Measurements from ENCODE around the gene RIPOR3.
"Not testable (repeated sequence)": the region's sequence is repeated elsewhere in the genome, so short reads cannot be mapped to it uniquely, and the experiment has no call there.

The RIPOR3 gene

DNA sequence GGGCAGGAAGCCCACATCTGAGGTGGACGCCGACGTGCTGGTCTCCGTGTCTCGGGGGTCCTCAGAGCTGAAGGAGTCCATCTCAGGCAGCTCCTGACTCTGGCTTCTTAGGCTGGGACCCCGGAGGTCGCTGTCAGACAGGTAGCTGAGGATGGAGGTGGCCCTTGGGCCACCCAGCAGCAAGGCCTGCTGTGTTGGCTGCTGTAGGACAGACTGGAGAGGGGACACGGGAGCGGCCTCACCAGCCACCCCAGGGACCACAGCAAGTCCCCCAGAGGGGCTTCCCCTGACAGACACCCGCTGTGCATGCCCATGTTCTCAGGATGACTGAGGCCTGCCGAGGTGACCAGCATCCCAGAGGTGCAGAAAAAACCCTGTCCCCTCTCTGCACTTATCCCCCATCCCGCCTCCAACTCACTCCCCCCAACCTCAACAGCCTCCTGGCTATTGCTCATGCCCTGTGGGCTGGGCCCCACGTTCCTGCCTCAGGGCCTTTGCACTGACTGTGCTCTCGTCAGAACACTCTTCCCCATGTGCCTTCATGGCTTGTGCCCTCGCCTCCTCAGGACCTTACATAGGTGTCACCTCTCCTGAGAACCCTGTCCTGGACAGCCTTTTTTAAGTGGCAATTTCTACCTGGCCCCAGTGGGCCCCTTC is 88.8 kb downstream of the RIPOR3 start:
- ChIA-PET CTCF (no interaction called here), POLR2A (no interaction called here)
- no peak for TF ChIP-seq CTBP1 (IDR thresholded peaks at IDR 0.05; ENCODE audit: borderline replicate concordance)
- no peak for TF ChIP-seq L3MBTL2 (conservative IDR thresholded peaks at IDR 0.05)
- no peak for TF ChIP-seq BHLHE40 (IDR thresholded peaks at IDR 0.05; ENCODE audit: borderline replicate concordance)
- no peak for DNase-seq (ENCODE audit: extremely low spot score)

DNA sequence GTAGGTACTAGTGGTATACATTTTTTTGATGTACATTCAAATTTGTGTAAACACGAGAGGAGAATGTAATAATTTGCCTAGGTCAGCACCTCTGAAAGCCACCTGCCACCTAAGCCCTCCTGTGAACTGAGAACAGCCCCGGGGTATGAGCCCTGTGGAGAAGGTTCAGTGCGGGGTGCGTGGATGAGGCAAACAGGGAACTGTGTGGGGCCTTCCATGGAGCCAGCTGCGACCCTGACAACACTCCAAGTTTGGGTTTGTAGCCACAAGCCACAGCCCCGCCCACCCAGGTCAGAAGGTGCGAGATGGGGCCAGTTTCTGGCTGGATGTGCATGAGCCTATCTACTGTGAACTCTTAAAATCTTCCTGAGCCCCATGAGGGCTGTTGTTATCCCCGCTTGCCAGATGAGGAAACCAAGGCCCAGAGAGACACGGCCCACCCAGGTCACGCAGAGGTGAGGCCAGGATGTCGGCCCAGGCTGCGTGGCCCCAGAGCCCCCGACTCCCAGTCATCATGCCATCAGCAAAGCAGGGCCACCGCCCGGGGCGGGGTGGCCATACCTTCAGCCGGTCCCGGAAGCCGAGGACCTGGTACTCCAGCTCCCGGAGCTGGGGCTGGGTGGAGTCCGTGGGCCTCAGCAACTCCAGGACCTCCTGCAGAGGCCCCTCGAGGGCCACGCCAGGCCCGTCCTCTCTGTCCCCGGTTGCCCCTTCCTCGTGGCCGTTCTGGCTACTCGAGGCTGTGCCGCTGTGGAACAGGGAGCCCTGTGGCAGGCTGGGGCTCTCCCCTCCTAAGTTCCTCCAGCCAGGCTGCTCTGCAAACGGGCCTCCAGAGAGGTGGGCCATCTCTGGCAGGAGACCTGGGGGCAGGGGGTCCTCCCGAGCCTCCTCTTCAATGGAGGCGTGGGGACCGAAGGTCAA is 89.6 kb downstream of the RIPOR3 start:
- CTCF ChIA-PET, result no interaction called here
- POLR2A ChIA-PET, result no interaction called here

DNA sequence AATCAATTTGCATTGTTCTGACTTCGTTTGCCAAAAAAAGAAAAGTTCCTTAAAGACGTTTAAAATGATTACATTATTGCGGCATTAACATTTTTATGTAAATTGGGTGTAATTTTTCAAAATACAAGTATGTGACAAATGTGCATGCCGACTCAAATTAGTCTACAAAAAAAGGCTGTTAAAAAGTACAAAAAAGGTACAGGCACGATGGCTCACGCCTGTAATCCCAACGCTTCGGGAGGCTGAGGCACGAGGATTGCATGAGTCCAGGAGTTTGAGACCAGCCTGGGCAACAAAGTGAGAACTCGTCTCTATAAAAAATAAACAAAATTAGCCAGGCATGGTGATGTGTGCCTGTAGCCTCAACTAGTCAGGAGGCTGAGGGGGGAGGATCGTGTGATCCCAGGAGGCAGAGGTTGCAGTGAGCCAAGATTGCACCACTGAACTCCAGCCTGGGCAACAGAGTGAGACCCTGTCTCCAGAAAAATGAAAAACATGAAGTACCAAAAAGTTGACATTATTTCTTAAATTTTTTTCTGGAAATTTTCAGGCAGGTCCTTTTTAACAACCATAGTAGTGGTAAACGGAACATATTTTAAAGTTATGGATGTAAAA is 91.0 kb downstream of the RIPOR3 start:
- ChIA-PET POLR2A (no interaction called here), CTCF (no interaction called here)
- TF ChIP-seq HDGF (IDR thresholded peaks at IDR 0.05; ENCODE audit: borderline replicate concordance) (no peak), ELF4 (IDR thresholded peaks at IDR 0.05) (no peak), FOXK2 (IDR thresholded peaks at IDR 0.05) (no peak), SUZ12 (IDR thresholded peaks at IDR 0.05) (no peak), NFRKB (IDR thresholded peaks at IDR 0.05) (no peak), SP1 (IDR thresholded peaks at IDR 0.05) (no peak), ZNF384 (IDR thresholded peaks at IDR 0.05) (no peak), L3MBTL2 (conservative IDR thresholded peaks at IDR 0.05) (no peak), TARDBP (IDR thresholded peaks at IDR 0.05) (no peak), ARNT (IDR thresholded peaks at IDR 0.05) (no peak), LEF1 (IDR thresholded peaks at IDR 0.05; ENCODE audit: borderline replicate concordance) (no peak), FOXM1 (IDR thresholded peaks at IDR 0.05; ENCODE audit: borderline replicate concordance) (no peak), CTBP1 (IDR thresholded peaks at IDR 0.05; ENCODE audit: borderline replicate concordance) (no peak), FOXA1 (IDR thresholded peaks at IDR 0.05) (no peak)
- TF ChIP-seq, protein P1, sequence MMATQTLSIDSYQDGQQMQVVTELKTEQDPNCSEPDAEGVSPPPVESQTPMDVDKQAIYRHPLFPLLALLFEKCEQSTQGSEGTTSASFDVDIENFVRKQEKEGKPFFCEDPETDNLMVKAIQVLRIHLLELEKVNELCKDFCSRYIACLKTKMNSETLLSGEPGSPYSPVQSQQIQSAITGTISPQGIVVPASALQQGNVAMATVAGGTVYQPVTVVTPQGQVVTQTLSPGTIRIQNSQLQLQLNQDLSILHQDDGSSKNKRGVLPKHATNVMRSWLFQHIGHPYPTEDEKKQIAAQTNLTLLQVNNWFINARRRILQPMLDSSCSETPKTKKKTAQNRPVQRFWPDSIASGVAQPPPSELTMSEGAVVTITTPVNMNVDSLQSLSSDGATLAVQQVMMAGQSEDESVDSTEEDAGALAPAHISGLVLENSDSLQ (IDR thresholded peaks at IDR 0.05), result no peak
- no peak for DNase-seq (ENCODE audit: extremely low spot score)

More for the DNA sequence above, 89.6 kb downstream of the RIPOR3 start:
- TF ChIP-seq HDGF (IDR thresholded peaks at IDR 0.05; ENCODE audit: borderline replicate concordance) (no peak), ELF4 (IDR thresholded peaks at IDR 0.05) (no peak), ZNF384 (IDR thresholded peaks at IDR 0.05) (no peak), FOXA1 (IDR thresholded peaks at IDR 0.05) (no peak), TARDBP (IDR thresholded peaks at IDR 0.05) (no peak)
- DNase-seq (ENCODE audit: extremely low spot score), result no peak

DNA sequence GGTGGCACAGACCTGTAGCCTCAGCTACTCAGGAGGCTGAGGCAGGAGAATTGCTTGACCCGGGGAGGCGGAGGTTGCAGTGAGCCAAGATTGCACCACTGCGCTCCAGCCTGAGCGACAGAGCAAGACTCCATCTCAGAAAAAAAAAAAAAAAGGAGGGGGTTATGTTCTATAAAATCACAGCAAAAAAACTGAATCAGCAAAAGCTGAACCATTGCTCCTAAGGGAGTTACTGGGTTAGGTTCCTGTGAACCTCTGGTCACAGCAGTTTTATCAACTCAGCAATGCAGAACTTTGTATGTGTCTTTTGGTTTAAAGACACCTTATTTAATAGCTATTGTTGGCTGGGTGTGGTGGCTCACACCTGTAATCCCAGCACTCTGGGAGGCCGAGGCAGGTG is 92.6 kb downstream of the RIPOR3 start:
- CTCF ChIA-PET, result interaction anchor here (0.8 kb wide), 1 partner anchor 10 kb away, joined by 3 read pairs; no protein-coding TSS in a partner anchor
- POLR2A ChIA-PET, result interaction anchor here (0.6 kb wide), 1 partner anchor 94 kb away, joined by 3 read pairs; no protein-coding TSS in a partner anchor
- not testable (repeated sequence) for DNase-seq (ENCODE audit: extremely low spot score)

DNA sequence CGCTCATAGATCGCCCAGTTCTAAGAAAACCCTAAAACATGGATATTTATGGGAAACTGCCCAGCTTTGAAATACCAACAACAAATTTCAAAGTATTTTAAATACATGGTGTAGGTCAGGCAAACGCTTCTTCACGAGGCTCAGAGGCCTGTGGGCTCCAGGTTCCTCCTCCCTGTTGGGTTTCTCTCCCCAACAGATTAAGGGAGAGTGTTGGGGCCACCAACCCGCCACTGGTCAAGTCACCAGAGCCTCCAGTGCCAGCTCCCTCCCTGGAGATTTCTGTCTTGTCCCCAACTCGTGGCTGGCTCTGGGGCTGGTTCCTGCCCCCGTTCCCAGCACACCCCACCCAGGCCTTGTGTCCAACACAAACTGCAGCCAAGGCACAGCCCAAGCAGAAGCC is 93.3 kb downstream of the RIPOR3 start:
- DNase-seq (ENCODE audit: extremely low spot score), result no peak
- ChIA-PET CTCF (interaction anchor here (0.5 to 1.5 kb wide), 2 partner anchors 10 to 61 kb away, joined by 4 to 5 read pairs; no protein-coding TSS in a partner anchor), POLR2A (no interaction called here)
- TF ChIP-seq NFRKB (IDR thresholded peaks at IDR 0.05), result no peak
- TF ChIP-seq FOXM1 (IDR thresholded peaks at IDR 0.05; ENCODE audit: borderline replicate concordance), result no peak
- TF ChIP-seq ELF4 (IDR thresholded peaks at IDR 0.05), result no peak
- TF ChIP-seq L3MBTL2 (conservative IDR thresholded peaks at IDR 0.05), result no peak
- TF ChIP-seq SUZ12 (IDR thresholded peaks at IDR 0.05), result no peak
- TF ChIP-seq FOXK2 (IDR thresholded peaks at IDR 0.05), result no peak
- no peak for TF ChIP-seq BHLHE40 (IDR thresholded peaks at IDR 0.05; ENCODE audit: borderline replicate concordance)
- TF ChIP-seq HDGF (IDR thresholded peaks at IDR 0.05; ENCODE audit: borderline replicate concordance), result no peak
- no peak for TF ChIP-seq ZNF384 (IDR thresholded peaks at IDR 0.05)
- TF ChIP-seq TARDBP (IDR thresholded peaks at IDR 0.05), result no peak
- TF ChIP-seq FOXA1 (IDR thresholded peaks at IDR 0.05), result no peak
- TF ChIP-seq SP1 (IDR thresholded peaks at IDR 0.05), result no peak
- TF ChIP-seq LEF1 (IDR thresholded peaks at IDR 0.05; ENCODE audit: borderline replicate concordance), result no peak
- no peak for TF ChIP-seq CTBP1 (IDR thresholded peaks at IDR 0.05; ENCODE audit: borderline replicate concordance)

DNA sequence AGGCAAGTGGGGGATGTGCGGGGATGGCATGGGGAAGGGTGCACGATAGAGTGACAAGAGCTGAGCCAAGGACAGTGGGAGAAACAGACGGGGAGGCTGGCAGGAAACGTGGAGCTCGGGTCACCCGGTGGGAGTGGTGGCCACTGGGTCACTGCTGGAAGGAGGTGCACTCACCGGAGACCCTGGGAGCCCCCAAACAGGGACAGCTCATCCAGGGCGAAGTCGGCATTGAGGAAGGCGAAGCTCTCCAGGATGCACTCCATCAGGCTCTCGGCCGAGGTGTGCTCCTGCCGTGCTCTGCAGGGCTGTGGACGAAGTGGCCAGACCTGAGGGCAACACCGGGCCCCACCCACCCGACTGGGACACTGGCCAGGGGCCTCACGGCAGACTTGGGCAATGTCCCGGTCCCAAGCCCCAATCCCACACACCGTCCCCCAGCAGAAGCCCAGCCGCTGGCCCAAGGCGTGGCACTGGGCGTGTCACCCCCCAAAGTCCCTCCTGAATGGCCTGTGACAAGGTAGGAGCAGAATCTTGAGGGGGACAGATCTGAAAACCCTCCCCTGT is 93.9 kb downstream of the RIPOR3 start:
- TF ChIP-seq L3MBTL2 (conservative IDR thresholded peaks at IDR 0.05), result no peak
- TF ChIP-seq FOXA1 (IDR thresholded peaks at IDR 0.05), result no peak
- TF ChIP-seq ARNT (IDR thresholded peaks at IDR 0.05), result no peak
- no peak for TF ChIP-seq LEF1 (IDR thresholded peaks at IDR 0.05; ENCODE audit: borderline replicate concordance)
- no peak for TF ChIP-seq SUZ12 (IDR thresholded peaks at IDR 0.05)
- TF ChIP-seq, protein P1 (IDR thresholded peaks at IDR 0.05), result no peak
- no peak for TF ChIP-seq CTBP1 (IDR thresholded peaks at IDR 0.05; ENCODE audit: borderline replicate concordance)
- CTCF ChIA-PET, result interaction anchor here (1.5 kb wide), 1 partner anchor 9 kb away, joined by 5 read pairs; no protein-coding TSS in a partner anchor
- DNase-seq (ENCODE audit: extremely low spot score), result no peak
- POLR2A ChIA-PET, result no interaction called here

Data from HEK293T (cell line).